Measurements from ENCODE around the gene PSMC4. TPM values are rescaled to one million over a fixed set of nuclear protein-coding genes. Genes with fewer than 3 reads are reported as not detected.
A peak's percentile ranks its signal among the peaks of the same experiment; 100 is the strongest.

The PSMC4 gene
- total and polyA plus RNA-seq, 2 experiments from 2014 or later, result 85.4 to 94.7 TPM

GRCh38 chr19:39942366-39942730 lies 28.6 kb upstream of the PSMC4 start:
- TF ChIP-seq CTCF (IDR thresholded peaks at IDR 0.05; ENCODE audit: poor library complexity) (no peak), EZH2phosphoT487 (IDR thresholded peaks at IDR 0.05; ENCODE audit: low read depth, severe bottlenecking, unreplicated experiment) (no peak), EZH2 (IDR thresholded peaks at IDR 0.05; ENCODE audit: borderline replicate concordance) (no peak)

GRCh38 chr19:39943586-39943985 lies 27.4 kb upstream of the PSMC4 start:
- peaks cover 27% of the 10 kb centered on the region for H3K4me1 ChIP-seq (ENCODE audit: insufficient read depth)
- no peaks in the 10 kb centered on the region for H3K79me2 ChIP-seq
- H3K27ac ChIP-seq, result peak overlapping the region; percentile 94
- H3K36me3 ChIP-seq (replicated peaks; ENCODE audit: insufficient read depth, low read depth), result no peaks in the 10 kb centered on the region
- no peaks in the 10 kb centered on the region for H3K9me2 ChIP-seq (replicated peaks; ENCODE audit: insufficient read depth)
- WGBS (ENCODE audit: low lambda C conversion rate, missing lambda C conversion rate), result 58% methylated on average over 7 of the region's 7 CpGs
- peak overlapping the region; percentile 39 for H2AFZ ChIP-seq
- DNase-seq (ENCODE audit: low spot score), result peak; percentile 50
- peak overlapping the region; percentile 61 for H3K4me2 ChIP-seq
- H3K4me3 ChIP-seq, result no peak overlapping the region
- H3K9me3 ChIP-seq (ENCODE audit: low read depth), result no peaks in the 10 kb centered on the region
- no peaks in the 10 kb centered on the region for H4K20me1 ChIP-seq (ENCODE audit: insufficient read depth, poor library complexity, severe bottlenecking)
- no peaks in the 10 kb centered on the region for H3K27me3 ChIP-seq
- TF ChIP-seq EZH2 (IDR thresholded peaks at IDR 0.05; ENCODE audit: borderline replicate concordance), result no peak
- no peak for TF ChIP-seq CTCF (IDR thresholded peaks at IDR 0.05; ENCODE audit: poor library complexity)

More at GRCh38 chr19:39942366-39942730, 28.6 kb upstream of the PSMC4 start:
- no peaks in the 10 kb centered on the region for H4K20me1 ChIP-seq (ENCODE audit: insufficient read depth, poor library complexity, severe bottlenecking)
- no peaks in the 10 kb centered on the region for H3K9me3 ChIP-seq (ENCODE audit: low read depth)
- H3K27me3 ChIP-seq, result no peaks in the 10 kb centered on the region
- 47% methylated on average over 4 of the region's 4 CpGs for WGBS (ENCODE audit: low lambda C conversion rate, missing lambda C conversion rate)
- peak overlapping the region; percentile 56 for H3K27ac ChIP-seq
- DNase-seq (ENCODE audit: low spot score), result no peak
- H2AFZ ChIP-seq, result no peak overlapping the region
- peaks cover 27% of the 10 kb centered on the region for H3K4me1 ChIP-seq (ENCODE audit: insufficient read depth)
- no peak overlapping the region for H3K4me3 ChIP-seq
- H3K36me3 ChIP-seq (replicated peaks; ENCODE audit: insufficient read depth, low read depth), result no peaks in the 10 kb centered on the region
- H3K79me2 ChIP-seq, result no peaks in the 10 kb centered on the region
- H3K4me2 ChIP-seq, result peak overlapping the region; percentile 31
- no peaks in the 10 kb centered on the region for H3K9me2 ChIP-seq (replicated peaks; ENCODE audit: insufficient read depth)

GRCh38 chr19:39946532-39946931 lies 24.4 kb upstream of the PSMC4 start:
- no peak for TF ChIP-seq CTCF (IDR thresholded peaks at IDR 0.05; ENCODE audit: poor library complexity)
- TF ChIP-seq EZH2 (IDR thresholded peaks at IDR 0.05; ENCODE audit: borderline replicate concordance), result no peak
- no peak for TF ChIP-seq EZH2phosphoT487 (IDR thresholded peaks at IDR 0.05; ENCODE audit: low read depth, severe bottlenecking, unreplicated experiment)
- H3K4me3 ChIP-seq, result no peak overlapping the region
- no peak for DNase-seq (ENCODE audit: low spot score)
- H2AFZ ChIP-seq, result no peak overlapping the region
- peaks cover 25% of the 10 kb centered on the region for H3K4me1 ChIP-seq (ENCODE audit: insufficient read depth)
- no peaks in the 10 kb centered on the region for H3K9me3 ChIP-seq (ENCODE audit: low read depth)
- 70% methylated on average over 4 of the region's 4 CpGs for WGBS (ENCODE audit: low lambda C conversion rate, missing lambda C conversion rate)
- peak overlapping the region; percentile 78 for H3K27ac ChIP-seq
- H3K4me2 ChIP-seq, result no peak overlapping the region
- no peaks in the 10 kb centered on the region for H3K9me2 ChIP-seq (replicated peaks; ENCODE audit: insufficient read depth)
- H3K79me2 ChIP-seq, result no peaks in the 10 kb centered on the region
- H3K27me3 ChIP-seq, result no peaks in the 10 kb centered on the region
- H4K20me1 ChIP-seq (ENCODE audit: insufficient read depth, poor library complexity, severe bottlenecking), result no peaks in the 10 kb centered on the region
- H3K36me3 ChIP-seq (replicated peaks; ENCODE audit: insufficient read depth, low read depth), result no peaks in the 10 kb centered on the region

All from hepatocyte (in vitro differentiated cells).